Activated naive CD8-positive, alpha-beta T cell (primary cell): ENCODE results near the gene ERF.

ENCODE experiments used
- H3K27ac Mint-ChIP-seq: one replicate; pipeline ENCODE4 v1.8.0; 2021; ENCODE audit warnings: mixed read lengths
- H3K27me3 Mint-ChIP-seq: one replicate; pipeline ENCODE4 v1.8.0; 2021; ENCODE audit warnings: mixed read lengths
- H3K36me3 Mint-ChIP-seq: one replicate; pipeline ENCODE4 v1.8.0; 2021; ENCODE audit warnings: mixed read lengths
- H3K4me1 Mint-ChIP-seq: one replicate; pipeline ENCODE4 v1.8.0; 2021; ENCODE audit warnings: low read depth, mixed read lengths
- H3K4me3 Mint-ChIP-seq: one replicate; pipeline ENCODE4 v1.8.0; 2021; ENCODE audit warnings: mild to moderate bottlenecking, mixed read lengths
- H3K9me3 Mint-ChIP-seq: one replicate; pipeline ENCODE4 v1.8.0; 2021; ENCODE audit warnings: low read depth, mixed read lengths

ERF gene

GRCh38 chr19:42282819-42283187 is 27.9 kb upstream of the ERF start:
- Mint-ChIP-seq H3K4me1 (peaks cover 47% of the 10 kb centered on the region), H3K36me3 (no peaks in the 10 kb centered on the region), H3K4me3 (peak overlapping the region; percentile 77), H3K27me3 (no peaks in the 10 kb centered on the region), H3K27ac (no peak overlapping the region), H3K9me3 (no peaks in the 10 kb centered on the region)

GRCh38 chr19:42281827-42282762 is 27.2 kb upstream of the ERF start:
- Mint-ChIP-seq H3K9me3 (no peaks in the 10 kb centered on the region), H3K4me1 (peaks cover 49% of the 10 kb centered on the region), H3K27me3 (no peaks in the 10 kb centered on the region), H3K4me3 (peak overlapping the region; percentile 77), H3K36me3 (no peaks in the 10 kb centered on the region), H3K27ac (peak overlapping the region; percentile 88)

DNA sequence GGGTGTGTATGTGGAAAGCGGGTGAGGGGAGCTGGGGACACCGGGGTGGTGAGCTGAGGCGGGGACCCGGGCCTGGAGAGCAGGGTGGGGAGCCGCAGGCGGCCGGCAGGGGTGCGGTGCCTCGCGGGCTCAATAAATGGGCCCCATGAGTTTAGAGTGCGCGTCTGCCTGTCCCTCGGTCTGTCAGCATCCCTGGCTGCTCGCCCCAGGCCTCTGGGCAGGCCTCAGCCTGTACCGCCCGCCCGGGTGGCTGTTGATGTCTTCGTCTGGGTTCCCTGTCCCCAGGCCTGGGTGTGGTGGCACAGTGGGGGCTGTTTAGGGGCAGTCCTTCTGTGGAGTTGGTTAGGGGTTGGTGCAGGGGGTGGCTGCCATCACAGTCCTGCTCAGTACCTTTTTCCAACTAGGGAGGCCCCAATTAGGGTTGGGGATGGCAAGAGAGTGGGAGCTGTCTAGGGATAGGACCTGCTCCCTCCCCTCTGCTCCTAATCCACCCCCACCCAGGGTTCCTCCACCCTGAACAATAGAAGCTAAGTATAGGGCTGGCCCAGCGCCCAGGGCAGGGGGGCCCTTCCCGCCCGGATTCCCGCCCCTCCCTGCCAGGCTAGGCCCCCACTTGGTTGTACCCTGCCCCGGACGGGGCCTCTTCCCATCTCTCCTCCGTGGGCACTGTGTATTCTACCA is 26.4 kb upstream of the ERF start:
- peak overlapping the region; percentile 88 for H3K27ac Mint-ChIP-seq
- peak overlapping the region; percentile 77 for H3K4me3 Mint-ChIP-seq
- H3K27me3 Mint-ChIP-seq = no peaks in the 10 kb centered on the region
- H3K4me1 Mint-ChIP-seq = peaks cover 55% of the 10 kb centered on the region
- H3K9me3 Mint-ChIP-seq = no peaks in the 10 kb centered on the region
- H3K36me3 Mint-ChIP-seq = no peaks in the 10 kb centered on the region

DNA sequence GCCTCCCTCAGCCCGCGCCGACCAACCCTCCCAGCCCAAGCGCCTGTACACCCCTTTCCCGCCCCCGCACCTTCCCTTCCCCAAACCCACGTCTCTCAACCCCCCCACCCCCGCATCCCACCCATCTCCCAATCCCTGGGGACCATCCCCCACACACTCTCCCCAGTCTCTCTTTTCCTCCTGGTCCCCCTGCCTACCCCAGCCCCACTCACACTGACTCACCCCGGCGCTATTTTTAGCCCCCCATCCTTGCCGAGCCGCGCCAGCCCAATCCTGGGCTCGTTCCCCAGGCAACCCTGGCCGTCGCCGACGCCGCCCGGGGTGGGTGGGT is 25.9 kb upstream of the ERF start:
- Mint-ChIP-seq H3K4me3 (no peak overlapping the region), H3K9me3 (no peaks in the 10 kb centered on the region), H3K27ac (no peak overlapping the region), H3K4me1 (peaks cover 55% of the 10 kb centered on the region), H3K36me3 (no peaks in the 10 kb centered on the region), H3K27me3 (no peaks in the 10 kb centered on the region)

- H3K4me3 Mint-ChIP-seq = peak overlapping the region; percentile 90
- no peaks in the 10 kb centered on the region for H3K36me3 Mint-ChIP-seq
- no peaks in the 10 kb centered on the region for H3K27me3 Mint-ChIP-seq
- no peaks in the 10 kb centered on the region for H3K9me3 Mint-ChIP-seq
- H3K4me1 Mint-ChIP-seq = peaks cover 54% of the 10 kb centered on the region
- peak overlapping the region; percentile 89 for H3K27ac Mint-ChIP-seq
Measured at GRCh38 chr19:42279902-42280814, 25.2 kb upstream of the ERF start.

DNA sequence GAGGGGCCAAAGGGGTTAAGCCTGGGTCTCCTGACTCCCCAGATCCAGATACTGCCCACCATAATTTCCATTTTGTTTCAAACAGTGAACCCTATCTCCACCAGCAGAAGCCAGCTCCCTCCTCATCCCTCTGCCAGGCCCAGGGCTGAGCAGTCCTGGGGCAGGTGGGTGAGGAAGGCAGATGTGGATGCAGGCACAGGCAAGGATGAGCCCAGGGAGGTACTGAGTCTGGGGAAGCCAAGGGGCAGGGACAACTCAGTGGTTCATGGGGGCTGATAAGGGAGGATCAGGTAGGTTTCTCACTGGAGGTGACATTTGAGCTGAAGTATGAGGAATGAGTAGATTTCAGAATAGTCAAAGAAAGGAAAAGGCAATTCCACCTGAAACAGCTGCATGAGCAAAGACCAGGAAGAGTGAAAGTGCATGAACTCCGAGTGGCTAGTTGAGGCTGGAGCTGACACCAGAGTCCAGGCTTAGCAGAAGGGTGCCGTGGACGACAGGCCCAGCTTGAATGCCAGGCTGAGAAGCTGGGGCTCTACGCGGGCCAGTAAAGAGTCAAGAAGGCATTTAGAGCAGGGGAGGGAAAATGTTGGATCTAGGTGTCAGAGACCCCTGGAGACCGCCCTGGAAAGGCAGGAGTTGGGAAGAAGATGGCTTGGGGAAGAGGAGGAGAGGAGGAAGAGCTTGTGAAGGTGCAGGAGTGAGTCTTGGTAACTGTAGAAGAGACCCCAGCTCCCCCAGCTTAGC is 24.4 kb upstream of the ERF start:
- peaks cover 56% of the 10 kb centered on the region for H3K4me1 Mint-ChIP-seq
- H3K36me3 Mint-ChIP-seq = peaks cover 4% of the 10 kb centered on the region
- peak overlapping the region; percentile 90 for H3K4me3 Mint-ChIP-seq
- H3K27ac Mint-ChIP-seq = peak overlapping the region; percentile 89
- no peaks in the 10 kb centered on the region for H3K27me3 Mint-ChIP-seq
- H3K9me3 Mint-ChIP-seq = no peaks in the 10 kb centered on the region

DNA sequence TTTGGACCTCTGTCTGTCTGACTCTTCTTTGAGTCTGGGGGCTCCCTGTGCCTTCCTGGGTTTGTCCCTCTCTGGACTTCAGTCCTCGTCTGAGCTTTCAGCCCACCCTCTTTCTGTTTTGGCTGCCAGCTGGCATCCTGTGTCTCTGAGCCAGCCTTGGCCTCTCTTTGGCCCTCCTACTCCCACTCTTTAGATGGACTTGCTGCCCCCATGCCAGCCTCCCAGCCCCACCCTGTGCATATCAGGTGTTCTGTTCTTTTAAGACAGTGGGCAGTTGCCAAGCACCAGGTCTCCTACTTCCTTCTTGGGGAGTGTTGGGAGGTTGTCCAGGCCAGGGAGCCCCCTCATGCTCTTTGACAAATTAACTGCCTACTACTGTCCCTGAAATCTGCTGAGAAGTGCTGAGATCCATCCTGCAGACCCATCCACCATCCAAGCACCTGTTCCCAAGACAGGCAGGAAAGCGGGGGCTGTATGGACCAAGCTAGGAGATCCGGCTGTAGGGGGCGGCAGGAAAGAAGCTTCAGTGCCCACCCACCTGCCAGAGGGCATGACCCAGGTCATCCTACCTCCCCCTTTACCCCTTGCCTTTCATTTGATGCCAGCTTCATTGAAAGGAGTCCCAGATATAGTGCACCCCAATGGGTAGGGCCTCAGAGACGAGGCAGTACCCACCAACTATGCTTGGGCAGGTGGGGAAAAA is 23.7 kb upstream of the ERF start:
- Mint-ChIP-seq H3K27ac (peak overlapping the region; percentile 28), H3K36me3 (peaks cover 4% of the 10 kb centered on the region), H3K27me3 (no peaks in the 10 kb centered on the region), H3K4me1 (peaks cover 56% of the 10 kb centered on the region), H3K9me3 (no peaks in the 10 kb centered on the region), H3K4me3 (peak overlapping the region; percentile 90)

DNA sequence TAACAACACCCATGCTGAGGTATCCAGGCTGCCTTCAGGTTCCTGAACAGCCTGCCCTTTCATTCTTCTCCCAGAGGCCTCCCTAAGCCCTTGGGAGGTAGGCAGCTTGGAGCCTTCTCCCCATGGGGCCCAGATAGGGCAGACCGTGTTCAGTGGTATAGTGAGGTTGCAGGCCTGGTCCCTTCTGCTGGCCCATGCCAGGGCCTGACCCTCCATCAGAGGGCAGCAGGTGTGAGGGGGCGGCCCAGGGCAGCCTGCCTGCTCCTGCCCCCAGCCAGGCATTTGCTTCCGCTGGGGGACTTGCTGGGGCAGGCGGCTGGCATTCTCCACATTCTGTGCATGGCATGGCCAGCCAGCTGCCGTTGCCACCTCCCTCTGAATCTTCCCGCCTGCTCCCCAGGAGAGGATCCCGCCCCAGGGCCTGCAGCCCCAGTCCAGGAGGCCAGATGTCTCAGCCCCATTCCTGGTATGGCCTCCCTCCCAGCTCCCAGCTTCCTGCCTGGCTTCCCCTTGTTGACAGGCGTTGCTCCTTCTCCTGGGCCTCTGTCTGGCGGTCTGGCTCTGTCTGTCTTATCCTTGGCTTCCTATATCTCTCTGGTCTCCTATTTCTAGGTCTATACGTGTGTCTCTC is 23.0 kb upstream of the ERF start:
- Mint-ChIP-seq H3K9me3 (no peaks in the 10 kb centered on the region), H3K36me3 (peaks cover 4% of the 10 kb centered on the region), H3K27ac (no peak overlapping the region), H3K4me3 (no peak overlapping the region), H3K27me3 (no peaks in the 10 kb centered on the region), H3K4me1 (peaks cover 58% of the 10 kb centered on the region)

DNA sequence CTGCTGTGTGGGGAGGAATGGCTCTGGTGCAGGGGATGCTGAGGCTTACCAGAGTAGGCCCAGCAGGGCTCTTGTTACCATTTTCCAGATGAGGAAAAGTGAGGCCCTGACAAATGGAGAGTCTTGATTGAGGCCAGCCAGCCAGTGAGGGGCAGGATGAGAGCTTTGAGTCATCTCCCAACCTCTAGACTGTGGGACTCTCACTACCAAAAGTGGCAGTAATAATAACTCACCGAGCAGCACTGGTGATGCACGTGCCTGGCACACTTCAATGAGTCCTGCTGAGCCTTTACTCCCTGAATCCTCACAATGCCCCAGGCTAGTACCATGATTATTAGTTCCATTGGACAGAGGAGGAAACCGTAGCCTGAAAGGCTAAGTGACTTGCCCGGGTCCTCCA is 21.9 kb upstream of the ERF start:
- Mint-ChIP-seq H3K27ac (no peak overlapping the region), H3K9me3 (no peaks in the 10 kb centered on the region), H3K4me3 (no peak overlapping the region), H3K4me1 (peaks cover 49% of the 10 kb centered on the region), H3K36me3 (peaks cover 4% of the 10 kb centered on the region), H3K27me3 (no peaks in the 10 kb centered on the region)

GRCh38 chr19:42276284-42276683 is 21.4 kb upstream of the ERF start:
- Mint-ChIP-seq H3K27me3 (no peaks in the 10 kb centered on the region), H3K4me3 (peak overlapping the region; percentile 5), H3K27ac (peak overlapping the region; percentile 7), H3K4me1 (peaks cover 49% of the 10 kb centered on the region), H3K9me3 (no peaks in the 10 kb centered on the region), H3K36me3 (peaks cover 4% of the 10 kb centered on the region)

GRCh38 chr19:42275517-42275916 is 20.6 kb upstream of the ERF start:
- H3K4me1 Mint-ChIP-seq = peaks cover 55% of the 10 kb centered on the region
- H3K4me3 Mint-ChIP-seq = no peak overlapping the region
- H3K27ac Mint-ChIP-seq = peak overlapping the region; percentile 7
- no peaks in the 10 kb centered on the region for H3K9me3 Mint-ChIP-seq
- H3K36me3 Mint-ChIP-seq = peaks cover 4% of the 10 kb centered on the region
- H3K27me3 Mint-ChIP-seq = no peaks in the 10 kb centered on the region

- no peak overlapping the region for H3K4me3 Mint-ChIP-seq
- H3K27ac Mint-ChIP-seq = peak overlapping the region; percentile 41
- peaks cover 57% of the 10 kb centered on the region for H3K4me1 Mint-ChIP-seq
- H3K27me3 Mint-ChIP-seq = no peaks in the 10 kb centered on the region
- no peaks in the 10 kb centered on the region for H3K9me3 Mint-ChIP-seq
- peaks cover 4% of the 10 kb centered on the region for H3K36me3 Mint-ChIP-seq
Measured at GRCh38 chr19:42275103-42275502, 20.2 kb upstream of the ERF start.

- Mint-ChIP-seq H3K36me3 (peaks cover 4% of the 10 kb centered on the region), H3K27ac (no peak overlapping the region), H3K4me3 (no peak overlapping the region), H3K9me3 (no peaks in the 10 kb centered on the region), H3K4me1 (peaks cover 57% of the 10 kb centered on the region), H3K27me3 (no peaks in the 10 kb centered on the region)
Measured at GRCh38 chr19:42274065-42274682, 19.2 kb upstream of the ERF start.
